ENCODE results near the gene E2F6. TPM values are rescaled to one million over a fixed set of nuclear protein-coding genes. Genes with fewer than 3 reads are reported as not detected.

Gene E2F6
- total and polyA plus RNA-seq, 2 of the 13 experiments (the other 11 are each of a cell fraction or from before 2014, with no cell fraction given): 27.3 to 36.0 TPM

DNA sequence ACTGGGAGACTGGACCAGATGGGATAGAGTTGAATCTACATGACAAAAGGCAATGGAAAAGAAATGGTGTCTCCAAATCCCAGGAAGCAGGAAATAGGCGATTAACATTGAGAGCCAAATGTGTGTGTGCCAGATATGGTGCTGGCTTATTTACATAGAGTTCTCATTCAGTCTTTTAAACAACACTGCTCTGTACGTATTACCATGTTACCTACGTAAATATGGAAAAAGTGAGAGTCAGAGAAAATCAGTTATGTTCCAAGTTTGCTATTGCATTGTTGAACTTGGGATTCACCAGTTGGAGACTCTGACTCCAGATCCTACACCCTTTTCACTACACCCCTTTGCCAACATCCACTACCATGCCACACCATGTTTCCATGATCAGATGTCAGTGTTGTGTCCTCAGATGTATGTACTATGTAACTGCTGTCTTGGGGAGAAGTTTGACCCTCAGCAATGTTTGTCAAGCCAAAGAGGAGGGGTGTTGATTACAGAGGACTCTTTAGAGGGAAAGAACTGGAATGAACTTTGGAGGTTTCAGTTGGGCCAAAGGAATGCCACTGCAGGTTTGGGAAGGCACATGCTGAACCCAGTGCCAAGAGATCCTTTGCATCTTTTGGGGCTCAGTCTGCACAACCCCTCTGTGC lies 48.2 kb upstream of the E2F6 start (continued):
- TF ChIP-seq HOXA5 (CRISPR knock-in tag; IDR thresholded peaks at IDR 0.05) (no peak), MAF1 (CRISPR knock-in tag; IDR thresholded peaks at IDR 0.05; ENCODE audit: borderline replicate concordance) (no peak), GATAD1 (CRISPR knock-in tag; IDR thresholded peaks at IDR 0.05) (no peak), ZNF660 (CRISPR knock-in tag; IDR thresholded peaks at IDR 0.05; ENCODE audit: borderline replicate concordance, low read depth) (no peak), FOXJ3 (CRISPR knock-in tag; IDR thresholded peaks at IDR 0.05; ENCODE audit: borderline replicate concordance) (peak; percentile 66; the same call in 1 of the 2 replicates), HNF4A (CRISPR knock-in tag; IDR thresholded peaks at IDR 0.05) (peak; percentile 63), SOX13 (IDR thresholded peaks at IDR 0.05) (no peak), SOX13 (CRISPR knock-in tag; conservative IDR thresholded peaks at IDR 0.05 in 1 of 2, IDR thresholded peaks at IDR 0.05 in 1 of 2) (0 out of 4 replicates have a peak, but pooled peaks of 1 of the 2 experiments have one; percentile 9), FOXK2 (IDR thresholded peaks at IDR 0.05) (peak; percentile 29; the same call in 1 of the 2 replicates), LCORL (IDR thresholded peaks at IDR 0.05) (no peak), LCORL (CRISPR knock-in tag; IDR thresholded peaks at IDR 0.05) (peak; percentile 66), RNF2 (conservative IDR thresholded peaks at IDR 0.05; ENCODE audit: low read depth) (no peak), ZNF775 (CRISPR knock-in tag; IDR thresholded peaks at IDR 0.05; ENCODE audit: borderline replicate concordance) (peak; percentile 96), NCOR1 (IDR thresholded peaks at IDR 0.05; ENCODE audit: borderline replicate concordance, low read length) (no peak), NR2F6 (IDR thresholded peaks at IDR 0.05) (no peak), NR2F6 (CRISPR knock-in tag; IDR thresholded peaks at IDR 0.05) (peak; percentile 9; the same call in 1 of the 2 replicates), HNRNPK (IDR thresholded peaks at IDR 0.05; ENCODE audit: low read depth, low read length, poor library complexity, severe bottlenecking) (peak; percentile 9)
- TF ChIP-seq, protein P1, sequence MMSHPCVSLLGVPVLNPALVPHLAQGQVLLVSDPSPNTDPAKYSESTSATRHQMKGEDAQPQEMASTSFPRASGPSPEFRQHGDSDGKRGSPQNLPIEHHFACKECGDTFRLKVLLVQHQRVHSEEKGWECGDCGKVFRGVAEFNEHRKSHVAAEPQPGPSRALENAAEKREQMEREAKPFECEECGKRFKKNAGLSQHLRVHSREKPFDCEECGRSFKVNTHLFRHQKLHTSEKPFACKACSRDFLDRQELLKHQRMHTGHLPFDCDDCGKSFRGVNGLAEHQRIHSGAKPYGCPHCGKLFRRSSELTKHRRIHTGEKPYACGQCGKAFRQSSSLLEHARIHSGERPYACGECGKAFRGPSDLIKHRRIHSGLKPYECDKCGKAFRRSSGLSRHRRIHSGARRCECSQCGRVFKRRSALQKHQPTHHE (CRISPR knock-in tag; IDR thresholded peaks at IDR 0.05; ENCODE audit: borderline replicate concordance): no peak
- TF ChIP-seq, protein P2, sequence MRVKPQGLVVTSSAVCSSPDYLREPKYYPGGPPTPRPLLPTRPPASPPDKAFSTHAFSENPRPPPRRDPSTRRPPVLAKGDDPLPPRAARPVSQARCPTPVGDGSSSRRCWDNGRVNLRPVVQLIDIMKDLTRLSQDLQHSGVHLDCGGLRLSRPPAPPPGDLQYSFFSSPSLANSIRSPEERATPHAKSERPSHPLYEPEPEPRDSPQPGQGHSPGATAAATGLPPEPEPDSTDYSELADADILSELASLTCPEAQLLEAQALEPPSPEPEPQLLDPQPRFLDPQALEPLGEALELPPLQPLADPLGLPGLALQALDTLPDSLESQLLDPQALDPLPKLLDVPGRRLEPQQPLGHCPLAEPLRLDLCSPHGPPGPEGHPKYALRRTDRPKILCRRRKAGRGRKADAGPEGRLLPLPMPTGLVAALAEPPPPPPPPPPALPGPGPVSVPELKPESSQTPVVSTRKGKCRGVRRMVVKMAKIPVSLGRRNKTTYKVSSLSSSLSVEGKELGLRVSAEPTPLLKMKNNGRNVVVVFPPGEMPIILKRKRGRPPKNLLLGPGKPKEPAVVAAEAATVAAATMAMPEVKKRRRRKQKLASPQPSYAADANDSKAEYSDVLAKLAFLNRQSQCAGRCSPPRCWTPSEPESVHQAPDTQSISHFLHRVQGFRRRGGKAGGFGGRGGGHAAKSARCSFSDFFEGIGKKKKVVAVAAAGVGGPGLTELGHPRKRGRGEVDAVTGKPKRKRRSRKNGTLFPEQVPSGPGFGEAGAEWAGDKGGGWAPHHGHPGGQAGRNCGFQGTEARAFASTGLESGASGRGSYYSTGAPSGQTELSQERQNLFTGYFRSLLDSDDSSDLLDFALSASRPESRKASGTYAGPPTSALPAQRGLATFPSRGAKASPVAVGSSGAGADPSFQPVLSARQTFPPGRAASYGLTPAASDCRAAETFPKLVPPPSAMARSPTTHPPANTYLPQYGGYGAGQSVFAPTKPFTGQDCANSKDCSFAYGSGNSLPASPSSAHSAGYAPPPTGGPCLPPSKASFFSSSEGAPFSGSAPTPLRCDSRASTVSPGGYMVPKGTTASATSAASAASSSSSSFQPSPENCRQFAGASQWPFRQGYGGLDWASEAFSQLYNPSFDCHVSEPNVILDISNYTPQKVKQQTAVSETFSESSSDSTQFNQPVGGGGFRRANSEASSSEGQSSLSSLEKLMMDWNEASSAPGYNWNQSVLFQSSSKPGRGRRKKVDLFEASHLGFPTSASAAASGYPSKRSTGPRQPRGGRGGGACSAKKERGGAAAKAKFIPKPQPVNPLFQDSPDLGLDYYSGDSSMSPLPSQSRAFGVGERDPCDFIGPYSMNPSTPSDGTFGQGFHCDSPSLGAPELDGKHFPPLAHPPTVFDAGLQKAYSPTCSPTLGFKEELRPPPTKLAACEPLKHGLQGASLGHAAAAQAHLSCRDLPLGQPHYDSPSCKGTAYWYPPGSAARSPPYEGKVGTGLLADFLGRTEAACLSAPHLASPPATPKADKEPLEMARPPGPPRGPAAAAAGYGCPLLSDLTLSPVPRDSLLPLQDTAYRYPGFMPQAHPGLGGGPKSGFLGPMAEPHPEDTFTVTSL (CRISPR knock-in tag; IDR thresholded peaks at IDR 0.05; ENCODE audit: borderline replicate concordance): 0 out of 2 replicates have a peak, but pooled peaks have one; percentile 32
- TF ChIP-seq, protein P3, sequence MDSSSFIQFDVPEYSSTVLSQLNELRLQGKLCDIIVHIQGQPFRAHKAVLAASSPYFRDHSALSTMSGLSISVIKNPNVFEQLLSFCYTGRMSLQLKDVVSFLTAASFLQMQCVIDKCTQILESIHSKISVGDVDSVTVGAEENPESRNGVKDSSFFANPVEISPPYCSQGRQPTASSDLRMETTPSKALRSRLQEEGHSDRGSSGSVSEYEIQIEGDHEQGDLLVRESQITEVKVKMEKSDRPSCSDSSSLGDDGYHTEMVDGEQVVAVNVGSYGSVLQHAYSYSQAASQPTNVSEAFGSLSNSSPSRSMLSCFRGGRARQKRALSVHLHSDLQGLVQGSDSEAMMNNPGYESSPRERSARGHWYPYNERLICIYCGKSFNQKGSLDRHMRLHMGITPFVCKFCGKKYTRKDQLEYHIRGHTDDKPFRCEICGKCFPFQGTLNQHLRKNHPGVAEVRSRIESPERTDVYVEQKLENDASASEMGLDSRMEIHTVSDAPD (CRISPR knock-in tag; IDR thresholded peaks at IDR 0.05): peak; percentile 75; the same call in 1 of the 2 replicates
- TF ChIP-seq, protein P4, sequence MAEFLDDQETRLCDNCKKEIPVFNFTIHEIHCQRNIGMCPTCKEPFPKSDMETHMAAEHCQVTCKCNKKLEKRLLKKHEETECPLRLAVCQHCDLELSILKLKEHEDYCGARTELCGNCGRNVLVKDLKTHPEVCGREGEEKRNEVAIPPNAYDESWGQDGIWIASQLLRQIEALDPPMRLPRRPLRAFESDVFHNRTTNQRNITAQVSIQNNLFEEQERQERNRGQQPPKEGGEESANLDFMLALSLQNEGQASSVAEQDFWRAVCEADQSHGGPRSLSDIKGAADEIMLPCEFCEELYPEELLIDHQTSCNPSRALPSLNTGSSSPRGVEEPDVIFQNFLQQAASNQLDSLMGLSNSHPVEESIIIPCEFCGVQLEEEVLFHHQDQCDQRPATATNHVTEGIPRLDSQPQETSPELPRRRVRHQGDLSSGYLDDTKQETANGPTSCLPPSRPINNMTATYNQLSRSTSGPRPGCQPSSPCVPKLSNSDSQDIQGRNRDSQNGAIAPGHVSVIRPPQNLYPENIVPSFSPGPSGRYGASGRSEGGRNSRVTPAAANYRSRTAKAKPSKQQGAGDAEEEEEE (CRISPR knock-in tag; IDR thresholded peaks at IDR 0.05; ENCODE audit: borderline replicate concordance): no peak

All from HepG2 (cell line).